Brain microvascular endothelial cell (primary cell): ENCODE measurements around the gene ALPK1.

Source experiments
- DNase-seq: peaks from one replicate; pipeline ENCODE4 v3.0.0-alpha.2; 2020
- H3K27ac ChIP-seq: fragments of 250-450 bp; sonication (Bioruptor Pico); 2 replicates; pipeline ENCODE4 v1.5.1; 2020; ENCODE audit warnings: mild to moderate bottlenecking, moderate library complexity
- H3K27me3 ChIP-seq: fragments of 250-450 bp; sonication (Bioruptor Pico); replicated peaks from 2 replicates; pipeline ENCODE4 v1.5.1; 2020; ENCODE audit warnings: mild to moderate bottlenecking
- H3K36me3 ChIP-seq: fragments of 250-450 bp; sonication (Bioruptor Pico); replicated peaks from 2 replicates; pipeline ENCODE4 v1.5.1; 2020; ENCODE audit warnings: mild to moderate bottlenecking
- H3K4me3 ChIP-seq: 2 replicates; pipeline ENCODE4 v1.5.1; 2011; ENCODE audit warnings: low read depth, mild to moderate bottlenecking, control low read depth, low read length, moderate library complexity
- CTCF ChIP-seq: IDR thresholded peaks from 2 replicates; pipeline ENCODE4 v1.5.1; 2011; ENCODE audit warnings: low read depth, mild to moderate bottlenecking, moderate library complexity, low read length, control low read depth, inconsistent platforms; ENCODE audit errors: missing control alignments
- in situ Hi-C: cut with HindIII; loops from 2 replicates; pipeline ENCODE4 v1.10.0; 2017; ENCODE audit warnings: low sequenced_read_pairs, low pct_ligation_motif_present

Gene ALPK1

GRCh38 chr4:112357897-112358296 lies 60.7 kb downstream of the ALPK1 start:
- in situ Hi-C loops: no loop called here
- no peak overlapping the region for H3K4me3 ChIP-seq
- DNase-seq: no peak
- no peaks in the 10 kb centered on the region for H3K27me3 ChIP-seq
- H3K27ac ChIP-seq: no peak overlapping the region
- no peak for TF ChIP-seq CTCF
- no peaks in the 10 kb centered on the region for H3K36me3 ChIP-seq

GRCh38 chr4:112358415-112358814 lies 61.2 kb downstream of the ALPK1 start:
- no peak overlapping the region for H3K4me3 ChIP-seq
- DNase-seq: no peak
- H3K27ac ChIP-seq: no peak overlapping the region
- no peaks in the 10 kb centered on the region for H3K27me3 ChIP-seq
- no peak for TF ChIP-seq CTCF
- H3K36me3 ChIP-seq: no peaks in the 10 kb centered on the region
- in situ Hi-C loops: no loop called here

GRCh38 chr4:112358952-112359749 lies 62.0 kb downstream of the ALPK1 start:
- in situ Hi-C loops: no loop called here
- TF ChIP-seq CTCF: no peak
- Histone ChIP-seq H3K36me3 (no peaks in the 10 kb centered on the region), H3K27me3 (no peaks in the 10 kb centered on the region), H3K4me3 (no peak overlapping the region), H3K27ac (no peak overlapping the region)
- no peak for DNase-seq

GRCh38 chr4:112361181-112361791 lies 64.1 kb downstream of the ALPK1 start:
- Histone ChIP-seq H3K36me3 (no peaks in the 10 kb centered on the region), H3K4me3 (no peak overlapping the region), H3K27me3 (no peaks in the 10 kb centered on the region), H3K27ac (no peak overlapping the region)
- in situ Hi-C loops: no loop called here
- no peak for TF ChIP-seq CTCF
- peak; percentile 54 for DNase-seq

GRCh38 chr4:112370466-112370865 lies 73.3 kb downstream of the ALPK1 start:
- DNase-seq: no peak
- no peaks in the 10 kb centered on the region for H3K27me3 ChIP-seq
- TF ChIP-seq CTCF: no peak
- no peak overlapping the region for H3K4me3 ChIP-seq
- H3K36me3 ChIP-seq: no peaks in the 10 kb centered on the region
- in situ Hi-C loops: no loop called here
- no peak overlapping the region for H3K27ac ChIP-seq
